GM12878 (cell line): ENCODE measurements around the gene SATB2. TPM values are rescaled to one million over a fixed set of nuclear protein-coding genes. Genes with fewer than 3 reads are reported as not detected.

Experiments used
- BCLAF1 ChIP-seq: fragments of 450-650 bp; IDR thresholded peaks from 2 replicates; pipeline ENCODE4 v1.6.1; 2017; ENCODE audit warnings: antibody characterized with exemption, mild to moderate bottlenecking, moderate library complexity
- CEBPZ ChIP-seq: fragments of 150-350 bp; IDR thresholded peaks from 2 replicates; pipeline ENCODE4 v1.6.1; 2016; ENCODE audit warnings: low read depth, low read length
- CUX1 ChIP-seq: IDR thresholded peaks from 2 replicates; pipeline ENCODE4 v1.6.1; 2012; ENCODE audit warnings: improper control_type of control experiment, low read depth, low read length; ENCODE audit not compliant: insufficient replicate concordance
- EGR1 ChIP-seq, 2 experiments: IDR thresholded peaks; 1 replicate in 1 of 2; 2 replicates in 1 of 2; pipeline ENCODE4 v1.6.1; 2011 to 2012; ENCODE audit warnings: low read depth in 2 of 2, low read length in 2 of 2, borderline replicate concordance in 1 of 2, mild to moderate bottlenecking in 1 of 2, moderate library complexity in 1 of 2
- IRF3 ChIP-seq: fragments of 450-650 bp; IDR thresholded peaks from 2 replicates; pipeline ENCODE4 v1.6.1; 2014; ENCODE audit warnings: mild to moderate bottlenecking
- PRDM15 ChIP-seq: fragments of 450-650 bp; formaldehyde crosslinking; IDR thresholded peaks from 2 replicates; pipeline ENCODE4 v1.4.0; 2020; ENCODE audit warnings: mild to moderate bottlenecking, moderate library complexity
- RCOR1 ChIP-seq: conservative IDR thresholded peaks from 2 replicates; pipeline ENCODE4 v1.6.1; 2012; ENCODE audit warnings: low read depth, low read length, improper control_type of control experiment
- WRNIP1 ChIP-seq: IDR thresholded peaks from 2 replicates; pipeline ENCODE4 v1.6.1; 2011; ENCODE audit warnings: low read depth, low read length, improper control_type of control experiment, borderline replicate concordance
- YBX1 ChIP-seq: fragments of 450-650 bp; IDR thresholded peaks from 2 replicates; pipeline ENCODE4 v1.6.1; 2016; ENCODE audit warnings: antibody characterized with exemption
- polyA plus RNA-seq, 11 experiments: library from polyadenylated mRNA; depleted of rRNA in 4 of 11; unstranded in 6 of 11; stranded (reverse) in 5 of 11; fragments of >200 nt; fragmentation: Nextera tagmentation in 4 of 11; fragmentation: Illumina TruSeq in 1 of 11; extraction: Ambion mirVana in 4 of 11; extraction: Trizol in 1 of 11; gene quantifications; 1 replicate in 1 of 11; 2 replicates in 10 of 11; pipeline versions ENCODE4 v1.2.1 to v1.2.3, GENCODE V29; 2011 to 2016; ENCODE audit warnings: inconsistent platforms in 2 of 11, missing spikeins in 2 of 11, low read depth in 1 of 11
- total RNA-seq, 4 experiments: library from RNA; depleted of rRNA in 3 of 4; stranded (reverse); fragments of >200 nt in 3 of 4; fragmentation: Illumina TruSeq in 1 of 4; extraction: Trizol in 1 of 4; gene quantifications; 2 replicates each; pipeline versions ENCODE4 v1.2.1 to v1.2.3, GENCODE V29; 2013 to 2021

SATB2 gene
- total and polyA plus RNA-seq, 10 of the 15 experiments (the other 5 are each of a cell fraction or from before 2014, with no cell fraction given), result 0.03 to 0.56 (median 0.08) TPM; not detected in 3

GRCh38 chr2:199382091-199382490, 75.6 kb downstream of the SATB2 start (continued):
- TF ChIP-seq CUX1 (no peak), IRF3 (no peak), BCLAF1 (no peak), CEBPZ (no peak), EGR1 (IDR thresholded peaks at IDR 0.05; ENCODE audit: borderline replicate concordance in 1 of 2, low read depth in 2 of 2, low read length in 2 of 2) (no peak), PRDM15 (CRISPR knock-in tag) (no peak), RCOR1 (no peak), WRNIP1 (no peak), YBX1 (no peak)
